Mucosa of descending colon (tissue), 3 donors: Measurements from ENCODE around the gene PDE3A. TPM values are rescaled to one million over a fixed set of nuclear protein-coding genes. Genes with fewer than 3 reads are reported as not detected.

Source experiments
- ATAC-seq: fragments of 200-7000 bp; cut with Tn5 transposase; one replicate; pipeline ENCODE4 v1.9.1; 2020; ENCODE audit warnings: mild to moderate bottlenecking, moderate library complexity
- DNase-seq, 3 donors: peaks; one replicate each; pipeline ENCODE4 v3.0.0-alpha.2; 2020
- H3K36me3 ChIP-seq: fragments of 200-600 bp; one replicate; pipeline ENCODE4 v1.8.0; 2021; ENCODE audit warnings: low read depth, mild to moderate bottlenecking
- H3K4me1 ChIP-seq: fragments of 200-600 bp; one replicate; pipeline ENCODE4 v1.8.0; 2021; ENCODE audit warnings: low read depth, mild to moderate bottlenecking
- H3K4me3 ChIP-seq: fragments of 200-600 bp; one replicate; pipeline ENCODE4 v1.8.0; 2021; ENCODE audit warnings: mild to moderate bottlenecking
- H3K9me3 ChIP-seq: fragments of 200-600 bp; one replicate; pipeline ENCODE4 v1.8.0; 2021; ENCODE audit warnings: mild to moderate bottlenecking
- CTCF ChIP-seq: fragments of 200-600 bp; IDR thresholded peaks from one replicate; pipeline ENCODE4 v1.8.0; 2022; ENCODE audit warnings: antibody characterized with exemption, mild to moderate bottlenecking
- intact Hi-C, 2 donors: fragments of 100-400 bp; cut with DNase I in 1 of 2; cut with micrococcal nuclease in 1 of 2; formaldehyde crosslinking; loops; one replicate each; pipeline versions ENCODE4 v1.11.0 to v1.11.1; 2022; cut with DNase I, micrococcal nuclease
- total RNA-seq, 3 donors: library from RNA; stranded (reverse); fragmentation: NEBNext Ultra II Directional in 2 of 3; extraction: Animal tissue kit (Norgen Biotek cat#: 25700) in 2 of 3; gene quantifications; one replicate each; pipeline versions ENCODE4 v1.2.1 to v1.2.4, GENCODE V29; 2021 to 2023
- donor health status: DM: no; HTN: no; CAD: no; lungs with moderate emphysema.
- donor health status: DM: no; HTN: no; CAD: no.
- donor health status: DM: no; HTN: yes; CAD: no.

PDE3A gene
- total RNA-seq, 3 donors from 2014 or later: 47.2 to 84.1 (median 83.9) TPM

- H3K9me3 ChIP-seq: no peaks in the 10 kb centered on the region
- H3K4me3 ChIP-seq: no peak overlapping the region
- intact Hi-C loops: no loop called here
- no peak for DNase-seq
- H3K36me3 ChIP-seq: no peaks in the 10 kb centered on the region
- TF ChIP-seq CTCF: no peak
- no peak for ATAC-seq
- H3K4me1 ChIP-seq: no peaks in the 10 kb centered on the region
Observed at GRCh38 chr12:20711846-20712245, 343.5 kb downstream of the PDE3A start.

GRCh38 chr12:20716037-20716436 is 347.7 kb downstream of the PDE3A start:
- no peak overlapping the region for H3K4me3 ChIP-seq
- DNase-seq (peak in 2 of 3 donors; percentile 28 to 67), ATAC-seq (peak; percentile 98)
- H3K4me1 ChIP-seq: no peaks in the 10 kb centered on the region
- H3K36me3 ChIP-seq: no peaks in the 10 kb centered on the region
- intact Hi-C loops: no loop called here
- no peak for TF ChIP-seq CTCF
- H3K9me3 ChIP-seq: no peaks in the 10 kb centered on the region

GRCh38 chr12:20716985-20717384 is 348.6 kb downstream of the PDE3A start:
- ATAC-seq (peak; percentile 67), DNase-seq (no peak)
- TF ChIP-seq CTCF: no peak
- Histone ChIP-seq H3K36me3 (no peaks in the 10 kb centered on the region), H3K4me3 (no peak overlapping the region), H3K9me3 (no peaks in the 10 kb centered on the region), H3K4me1 (peaks cover 3% of the 10 kb centered on the region)
- intact Hi-C loops: no loop called here

GRCh38 chr12:20718294-20718693 is 350.0 kb downstream of the PDE3A start:
- DNase-seq (no peak), ATAC-seq (no peak)
- no peak overlapping the region for H3K4me3 ChIP-seq
- no peaks in the 10 kb centered on the region for H3K36me3 ChIP-seq
- no peak for TF ChIP-seq CTCF
- no peaks in the 10 kb centered on the region for H3K9me3 ChIP-seq
- intact Hi-C loops: no loop called here
- H3K4me1 ChIP-seq: peaks cover 3% of the 10 kb centered on the region

GRCh38 chr12:20722142-20722541 is 353.8 kb downstream of the PDE3A start:
- peak; percentile 98 for ATAC-seq
- Histone ChIP-seq H3K9me3 (no peaks in the 10 kb centered on the region), H3K4me1 (peaks cover 3% of the 10 kb centered on the region), H3K4me3 (no peak overlapping the region), H3K36me3 (no peaks in the 10 kb centered on the region)
- TF ChIP-seq CTCF: no peak
- intact Hi-C loops: no loop called here
- DNase-seq: peak in 1 of 3 donors; percentile 34

GRCh38 chr12:20731274-20731673 is 362.9 kb downstream of the PDE3A start:
- H3K4me3 ChIP-seq: no peak overlapping the region
- no peak for TF ChIP-seq CTCF
- H3K4me1 ChIP-seq: no peaks in the 10 kb centered on the region
- no peaks in the 10 kb centered on the region for H3K36me3 ChIP-seq
- no peaks in the 10 kb centered on the region for H3K9me3 ChIP-seq
- DNase-seq: no peak
- ATAC-seq: no peak
- intact Hi-C loops: no loop called here
